ENCODE results near the gene SRPX.

SRPX gene

DNA sequence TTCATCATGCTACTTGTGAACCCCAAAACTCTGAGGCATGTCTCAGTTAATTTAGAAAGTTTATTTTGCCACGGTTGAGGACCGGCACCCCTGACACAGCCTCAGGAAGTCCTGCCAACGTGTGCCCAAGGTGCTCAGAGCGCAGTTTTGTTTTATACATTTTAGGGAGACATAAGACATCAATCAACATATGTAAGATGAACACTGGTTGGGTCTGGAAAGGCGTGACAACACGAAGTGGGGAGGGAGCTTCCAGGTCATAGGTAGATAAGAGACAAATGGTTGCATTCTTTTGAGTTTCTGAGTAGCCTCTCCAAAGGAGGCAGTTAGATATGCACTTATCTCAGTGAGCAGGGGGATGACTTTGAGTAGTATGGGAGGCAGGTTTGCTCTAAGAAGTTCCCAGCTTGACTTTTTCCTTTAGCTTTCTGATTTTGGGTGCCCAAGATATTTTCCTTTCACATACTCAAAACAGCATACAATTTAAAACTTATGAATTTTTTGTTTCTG is 115.4 kb downstream of the SRPX start:
- Histone ChIP-seq H3K4me2 (ENCODE audit: low read length) (no peak overlapping the region), H3K9me3 (ENCODE audit: control insufficient read depth, low read length) (no peaks in the 10 kb centered on the region), H3K27me3 (ENCODE audit: control insufficient read depth, insufficient read depth, low read length) (no peaks in the 10 kb centered on the region), H3K9ac (no peak overlapping the region), H3K36me3 (ENCODE audit: control insufficient read depth, insufficient read depth, low read length) (no peaks in the 10 kb centered on the region), H2AFZ (no peak overlapping the region), H3K27ac (no peak overlapping the region), H3K79me2 (no peaks in the 10 kb centered on the region), H3K4me1 (no peaks in the 10 kb centered on the region), H3K4me3 (ENCODE audit: low read depth, low read length) (no peak overlapping the region)
- TF ChIP-seq, protein P1, sequence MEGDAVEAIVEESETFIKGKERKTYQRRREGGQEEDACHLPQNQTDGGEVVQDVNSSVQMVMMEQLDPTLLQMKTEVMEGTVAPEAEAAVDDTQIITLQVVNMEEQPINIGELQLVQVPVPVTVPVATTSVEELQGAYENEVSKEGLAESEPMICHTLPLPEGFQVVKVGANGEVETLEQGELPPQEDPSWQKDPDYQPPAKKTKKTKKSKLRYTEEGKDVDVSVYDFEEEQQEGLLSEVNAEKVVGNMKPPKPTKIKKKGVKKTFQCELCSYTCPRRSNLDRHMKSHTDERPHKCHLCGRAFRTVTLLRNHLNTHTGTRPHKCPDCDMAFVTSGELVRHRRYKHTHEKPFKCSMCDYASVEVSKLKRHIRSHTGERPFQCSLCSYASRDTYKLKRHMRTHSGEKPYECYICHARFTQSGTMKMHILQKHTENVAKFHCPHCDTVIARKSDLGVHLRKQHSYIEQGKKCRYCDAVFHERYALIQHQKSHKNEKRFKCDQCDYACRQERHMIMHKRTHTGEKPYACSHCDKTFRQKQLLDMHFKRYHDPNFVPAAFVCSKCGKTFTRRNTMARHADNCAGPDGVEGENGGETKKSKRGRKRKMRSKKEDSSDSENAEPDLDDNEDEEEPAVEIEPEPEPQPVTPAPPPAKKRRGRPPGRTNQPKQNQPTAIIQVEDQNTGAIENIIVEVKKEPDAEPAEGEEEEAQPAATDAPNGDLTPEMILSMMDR (IDR thresholded peaks at IDR 0.05) = no peak

DNA sequence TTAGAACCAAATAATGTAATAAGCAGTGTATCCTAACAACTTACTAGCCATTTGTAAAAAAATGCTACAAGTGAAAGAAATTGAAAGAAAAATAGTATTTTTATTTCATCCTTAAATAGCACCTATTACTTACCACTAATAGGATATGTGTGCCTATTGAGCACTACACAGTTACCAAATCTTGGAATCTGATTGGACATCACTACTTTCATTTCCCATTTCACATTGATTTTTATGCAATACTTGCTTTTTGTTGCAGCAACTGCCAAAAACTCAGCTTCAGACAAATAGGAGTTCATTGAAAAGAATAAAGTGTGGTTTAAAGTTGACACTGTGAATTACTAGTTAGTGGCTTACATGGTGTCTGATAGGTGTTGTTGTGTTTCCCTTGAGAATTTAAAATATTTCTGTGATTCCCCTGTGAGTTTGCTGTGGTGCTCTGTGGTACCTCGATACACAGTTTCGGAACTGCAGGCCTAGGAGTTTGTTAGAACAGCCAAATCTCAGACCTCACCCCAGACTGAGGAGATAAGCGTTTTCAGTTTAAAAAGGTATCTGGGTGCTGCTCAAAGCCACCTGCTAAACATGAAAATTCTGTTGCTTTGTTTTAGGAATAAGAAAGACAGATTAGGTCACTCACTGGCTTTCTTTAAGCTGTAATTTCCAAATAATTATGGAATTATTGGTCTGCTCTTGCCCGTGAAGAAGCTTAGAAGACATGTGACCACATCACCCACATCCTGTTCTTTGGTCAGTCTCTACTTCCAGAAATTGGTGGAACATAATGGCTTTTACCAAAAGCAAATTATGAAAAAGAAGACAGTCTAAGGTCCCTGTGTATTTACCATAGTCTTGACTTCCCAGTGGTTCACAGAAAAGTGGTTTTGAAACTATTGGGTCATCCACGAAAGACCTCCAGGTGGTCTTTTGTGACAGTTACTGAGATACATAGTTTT is 116.5 kb downstream of the SRPX start:
- H3K9me3 ChIP-seq (ENCODE audit: control insufficient read depth, low read length) = no peaks in the 10 kb centered on the region
- TF ChIP-seq, protein P1 (IDR thresholded peaks at IDR 0.05) = no peak
- no peak overlapping the region for H3K4me3 ChIP-seq (ENCODE audit: low read depth, low read length)
- H3K79me2 ChIP-seq = no peaks in the 10 kb centered on the region
- H3K4me2 ChIP-seq (ENCODE audit: low read length) = no peak overlapping the region
- H3K9ac ChIP-seq = no peak overlapping the region
- H3K27me3 ChIP-seq (ENCODE audit: control insufficient read depth, insufficient read depth, low read length) = no peaks in the 10 kb centered on the region
- no peak overlapping the region for H2AFZ ChIP-seq
- no peak overlapping the region for H3K27ac ChIP-seq
- no peaks in the 10 kb centered on the region for H3K36me3 ChIP-seq (ENCODE audit: control insufficient read depth, insufficient read depth, low read length)
- no peaks in the 10 kb centered on the region for H3K4me1 ChIP-seq

DNA sequence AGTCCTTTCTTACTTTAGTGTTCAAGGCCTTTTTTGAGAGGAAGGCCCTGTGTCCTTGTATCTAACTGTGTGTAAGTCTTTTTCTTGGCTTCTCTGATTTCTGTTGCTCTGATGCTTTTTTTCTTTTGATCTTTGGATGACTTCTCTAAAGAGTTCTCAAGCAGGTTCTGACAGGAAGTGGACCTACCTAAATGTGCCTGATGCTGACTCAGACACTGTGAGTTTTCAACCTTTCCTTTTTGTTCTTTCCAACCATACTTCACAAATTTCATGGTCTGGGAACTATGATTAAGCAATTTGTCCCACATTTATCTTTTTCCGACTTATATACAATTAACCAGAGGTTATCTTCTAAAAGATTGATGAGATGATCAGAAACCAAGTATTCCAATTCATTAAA is 117.8 kb downstream of the SRPX start:
- H3K9ac ChIP-seq = no peak overlapping the region

DNA sequence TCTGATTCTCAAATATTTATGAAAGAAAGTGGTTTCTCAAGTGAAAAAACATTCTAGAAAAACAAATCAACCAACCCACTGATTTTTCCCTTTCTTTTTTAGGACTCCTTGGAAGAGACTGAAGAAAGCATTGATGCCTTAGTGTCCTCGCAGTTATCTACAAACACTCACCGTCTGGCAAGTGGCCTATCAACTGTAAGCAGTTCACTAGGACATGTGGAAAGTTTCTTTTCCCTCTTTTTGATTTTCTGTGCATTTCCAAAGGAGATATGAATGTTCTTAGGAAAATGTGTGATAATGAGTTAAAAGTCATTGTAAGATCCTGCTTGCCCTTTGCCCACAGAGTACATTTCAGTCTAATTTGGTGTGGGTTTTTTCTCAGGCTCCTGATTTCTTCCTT is 118.4 kb downstream of the SRPX start:
- H3K36me3 ChIP-seq (ENCODE audit: control insufficient read depth, insufficient read depth, low read length) = no peaks in the 10 kb centered on the region
- no peaks in the 10 kb centered on the region for H3K27me3 ChIP-seq (ENCODE audit: control insufficient read depth, insufficient read depth, low read length)
- H3K9ac ChIP-seq = no peak overlapping the region
- no peak overlapping the region for H2AFZ ChIP-seq
- H3K79me2 ChIP-seq = no peaks in the 10 kb centered on the region
- H3K27ac ChIP-seq = no peak overlapping the region
- no peak overlapping the region for H3K4me2 ChIP-seq (ENCODE audit: low read length)
- no peaks in the 10 kb centered on the region for H3K4me1 ChIP-seq
- H3K9me3 ChIP-seq (ENCODE audit: control insufficient read depth, low read length) = no peaks in the 10 kb centered on the region
- no peak overlapping the region for H3K4me3 ChIP-seq (ENCODE audit: low read depth, low read length)
- TF ChIP-seq, protein P1 (IDR thresholded peaks at IDR 0.05) = no peak

More for the DNA sequence above, 117.8 kb downstream of the SRPX start:
- TF ChIP-seq, protein P1 (IDR thresholded peaks at IDR 0.05) = no peak
- H3K9me3 ChIP-seq (ENCODE audit: control insufficient read depth, low read length) = no peaks in the 10 kb centered on the region
- H3K27me3 ChIP-seq (ENCODE audit: control insufficient read depth, insufficient read depth, low read length) = no peaks in the 10 kb centered on the region
- H3K4me1 ChIP-seq = no peaks in the 10 kb centered on the region
- no peak overlapping the region for H2AFZ ChIP-seq
- H3K4me3 ChIP-seq (ENCODE audit: low read depth, low read length) = no peak overlapping the region
- H3K79me2 ChIP-seq = no peaks in the 10 kb centered on the region
- no peak overlapping the region for H3K27ac ChIP-seq
- no peaks in the 10 kb centered on the region for H3K36me3 ChIP-seq (ENCODE audit: control insufficient read depth, insufficient read depth, low read length)
- H3K4me2 ChIP-seq (ENCODE audit: low read length) = no peak overlapping the region

All from parathyroid adenoma (tissue), 2 donors.